Keratinocyte (primary cell): Measurements from ENCODE around the gene STEAP3.

Experiments
- EZH2 ChIP-seq: IDR thresholded peaks from one replicate; pipeline ENCODE4 v1.6.1; 2012; ENCODE audit warnings: inconsistent platforms, mild to moderate bottlenecking, low read length, moderate library complexity
- TF ChIP-seq, protein P1 (sequence below), 3 experiments: IDR thresholded peaks in 1 of 3; conservative IDR thresholded peaks in 1 of 3; optimal IDR thresholded peaks in 1 of 3; 2 replicates in 2 of 3; 3 replicates in 1 of 3; pipeline versions ENCODE3 to v1.5.1; 2011; ENCODE audit warnings: low read length in 3 of 3, mild to moderate bottlenecking in 3 of 3, moderate library complexity in 2 of 3, control low read depth in 1 of 3, inconsistent platforms in 1 of 3; ENCODE audit not compliant: insufficient read depth in 2 of 3; ENCODE audit errors: extremely low read depth in 1 of 3

GRCh38 chr2:119291588-119292167 lies 68.0 kb downstream of the STEAP3 start:
- TF ChIP-seq, protein P1, sequence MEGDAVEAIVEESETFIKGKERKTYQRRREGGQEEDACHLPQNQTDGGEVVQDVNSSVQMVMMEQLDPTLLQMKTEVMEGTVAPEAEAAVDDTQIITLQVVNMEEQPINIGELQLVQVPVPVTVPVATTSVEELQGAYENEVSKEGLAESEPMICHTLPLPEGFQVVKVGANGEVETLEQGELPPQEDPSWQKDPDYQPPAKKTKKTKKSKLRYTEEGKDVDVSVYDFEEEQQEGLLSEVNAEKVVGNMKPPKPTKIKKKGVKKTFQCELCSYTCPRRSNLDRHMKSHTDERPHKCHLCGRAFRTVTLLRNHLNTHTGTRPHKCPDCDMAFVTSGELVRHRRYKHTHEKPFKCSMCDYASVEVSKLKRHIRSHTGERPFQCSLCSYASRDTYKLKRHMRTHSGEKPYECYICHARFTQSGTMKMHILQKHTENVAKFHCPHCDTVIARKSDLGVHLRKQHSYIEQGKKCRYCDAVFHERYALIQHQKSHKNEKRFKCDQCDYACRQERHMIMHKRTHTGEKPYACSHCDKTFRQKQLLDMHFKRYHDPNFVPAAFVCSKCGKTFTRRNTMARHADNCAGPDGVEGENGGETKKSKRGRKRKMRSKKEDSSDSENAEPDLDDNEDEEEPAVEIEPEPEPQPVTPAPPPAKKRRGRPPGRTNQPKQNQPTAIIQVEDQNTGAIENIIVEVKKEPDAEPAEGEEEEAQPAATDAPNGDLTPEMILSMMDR (optimal IDR thresholded peaks at IDR 0.05 in 1 of 3, IDR thresholded peaks at IDR 0.05 in 1 of 3, conservative IDR thresholded peaks at IDR 0.05 in 1 of 3; ENCODE audit: extremely low read depth in 1 of 3, insufficient read depth in 2 of 3, low read length in 3 of 3), result no peak
- no peak for TF ChIP-seq EZH2
